IPS DF 6.9 (cell line): ENCODE results near the gene METTL26.

Source experiments
- DNase-seq: peaks from one replicate; pipeline ENCODE4 v3.0.0-alpha.2; 2013; ENCODE audit warnings: low read depth, low spot score
- H3K27ac ChIP-seq: one replicate; pipeline ENCODE4 v1.5.1; 2013; ENCODE audit warnings: low read length, control low read depth
- H3K27me3 ChIP-seq: 2 replicates; pipeline ENCODE4 v1.6.1; 2013; ENCODE audit warnings: mild to moderate bottlenecking, low read length; ENCODE audit not compliant: control insufficient read depth, insufficient read depth
- H3K36me3 ChIP-seq: 2 replicates; pipeline ENCODE4 v1.6.1; 2013; ENCODE audit warnings: low read length; ENCODE audit not compliant: control insufficient read depth, insufficient read depth
- H3K4me1 ChIP-seq: 2 replicates; pipeline ENCODE4 v1.6.1; 2013; ENCODE audit warnings: low read length; ENCODE audit not compliant: control insufficient read depth, insufficient read depth
- H3K4me3 ChIP-seq: 2 replicates; pipeline ENCODE4 v1.5.1; 2013; ENCODE audit warnings: mild to moderate bottlenecking, low read length
- H3K9me3 ChIP-seq: 2 replicates; pipeline ENCODE4 v1.6.1; 2013; ENCODE audit warnings: low read length, inconsistent platforms; ENCODE audit not compliant: control insufficient read depth, insufficient read depth
- WGBS: extraction: QIAGEN DNeasy Blood & Tissue Kit; methylation state at CpG from one replicate; pipeline ENCODE4 v1.1.7; 2013; ENCODE audit warnings: mixed read lengths, missing lambda C conversion rate; ENCODE audit not compliant: insufficient read length, insufficient coverage; 5-methylcytosine and 5-hydroxymethylcytosine counted together

METTL26 gene

GRCh38 chr16:629185-629832 is 6.8 kb downstream of the METTL26 start:
- DNase-seq, result no peak
- Histone ChIP-seq H3K27me3 (no peaks in the 10 kb centered on the region), H3K36me3 (peaks cover 17% of the 10 kb centered on the region), H3K27ac (no peak overlapping the region), H3K9me3 (no peaks in the 10 kb centered on the region), H3K4me1 (peaks cover 12% of the 10 kb centered on the region), H3K4me3 (no peak overlapping the region)
- WGBS, result no CpG with 5 or more reads among the region's 29 CpGs

DNA sequence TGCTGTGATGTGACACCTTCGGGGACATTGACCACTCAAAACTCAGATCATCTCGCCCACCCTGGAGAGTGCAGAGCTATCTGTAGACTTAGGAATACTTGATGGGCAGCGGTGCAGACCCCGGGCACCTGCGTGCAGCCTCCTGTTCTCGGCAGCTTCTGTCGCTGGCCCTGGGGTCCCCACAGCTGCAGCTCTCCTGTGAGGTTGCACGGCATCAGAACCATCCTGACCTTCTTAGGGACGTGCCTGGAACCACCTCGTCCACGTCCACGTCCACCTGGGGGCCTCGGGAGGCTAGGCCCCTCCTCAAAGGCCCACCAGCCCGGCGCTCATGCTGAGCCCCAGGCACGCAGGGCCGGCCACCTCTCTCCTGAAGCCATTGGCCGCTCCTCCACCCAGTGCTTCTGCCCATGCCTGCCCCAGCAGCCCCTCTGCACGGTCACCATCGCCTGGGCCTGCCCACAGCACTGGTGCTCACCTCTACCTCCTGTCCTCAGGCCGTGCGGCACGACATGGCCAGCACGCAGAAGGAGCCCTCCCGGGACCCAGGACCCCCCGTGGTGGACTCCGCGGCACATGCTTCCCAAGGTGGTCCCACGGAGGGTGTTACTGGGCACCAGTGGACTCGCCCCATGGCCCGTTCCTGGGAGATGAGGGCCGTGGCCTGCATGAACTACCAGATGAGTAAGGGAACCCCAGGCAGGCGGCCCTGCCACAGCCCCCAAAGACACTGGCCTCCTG is 7.6 kb downstream of the METTL26 start:
- Histone ChIP-seq H3K4me1 (peaks cover 12% of the 10 kb centered on the region), H3K27ac (no peak overlapping the region), H3K36me3 (peaks cover 10% of the 10 kb centered on the region; the same call in 1 of the 2 replicates), H3K9me3 (no peaks in the 10 kb centered on the region), H3K27me3 (no peaks in the 10 kb centered on the region), H3K4me3 (no peak overlapping the region)
- WGBS, result no CpG with 5 or more reads among the region's 33 CpGs
- no peak for DNase-seq

- peaks cover 2% of the 10 kb centered on the region; the same call in 1 of the 2 replicates for H3K36me3 ChIP-seq
- H3K4me1 ChIP-seq, result peaks cover 12% of the 10 kb centered on the region
- WGBS, result no CpG with 5 or more reads among the region's 50 CpGs
- no peak overlapping the region for H3K27ac ChIP-seq
- no peak overlapping the region for H3K4me3 ChIP-seq
- H3K27me3 ChIP-seq, result no peaks in the 10 kb centered on the region
- no peak for DNase-seq
- H3K9me3 ChIP-seq, result no peaks in the 10 kb centered on the region
Observed at GRCh38 chr16:627454-628239, 8.5 kb downstream of the METTL26 start.

GRCh38 chr16:626787-627453 is 9.2 kb downstream of the METTL26 start:
- DNase-seq, result no peak
- Histone ChIP-seq H3K27ac (no peak overlapping the region), H3K27me3 (no peaks in the 10 kb centered on the region), H3K36me3 (0 out of 2 replicates have a peak, but pooled peaks cover 2% of the 10 kb centered on the region), H3K4me1 (peaks cover 12% of the 10 kb centered on the region), H3K9me3 (no peaks in the 10 kb centered on the region), H3K4me3 (no peak overlapping the region)
- WGBS, result no CpG with 5 or more reads among the region's 29 CpGs

GRCh38 chr16:625977-626765 is 9.9 kb downstream of the METTL26 start:
- Histone ChIP-seq H3K4me1 (peaks cover 12% of the 10 kb centered on the region), H3K27ac (no peak overlapping the region), H3K9me3 (no peaks in the 10 kb centered on the region), H3K36me3 (0 out of 2 replicates have a peak, but pooled peaks cover 2% of the 10 kb centered on the region), H3K4me3 (no peak overlapping the region), H3K27me3 (no peaks in the 10 kb centered on the region)
- no CpG with 5 or more reads among the region's 35 CpGs for WGBS
- DNase-seq, result no peak

GRCh38 chr16:625117-625976 is 10.8 kb downstream of the METTL26 start:
- H3K9me3 ChIP-seq, result no peaks in the 10 kb centered on the region
- H3K27me3 ChIP-seq, result no peaks in the 10 kb centered on the region
- H3K4me3 ChIP-seq, result no peak overlapping the region
- no peak for DNase-seq
- H3K4me1 ChIP-seq, result peaks cover 11% of the 10 kb centered on the region
- H3K36me3 ChIP-seq, result 0 out of 2 replicates have a peak, but pooled peaks cover 2% of the 10 kb centered on the region
- H3K27ac ChIP-seq, result no peak overlapping the region
- WGBS, result no CpG with 5 or more reads among the region's 37 CpGs

DNA sequence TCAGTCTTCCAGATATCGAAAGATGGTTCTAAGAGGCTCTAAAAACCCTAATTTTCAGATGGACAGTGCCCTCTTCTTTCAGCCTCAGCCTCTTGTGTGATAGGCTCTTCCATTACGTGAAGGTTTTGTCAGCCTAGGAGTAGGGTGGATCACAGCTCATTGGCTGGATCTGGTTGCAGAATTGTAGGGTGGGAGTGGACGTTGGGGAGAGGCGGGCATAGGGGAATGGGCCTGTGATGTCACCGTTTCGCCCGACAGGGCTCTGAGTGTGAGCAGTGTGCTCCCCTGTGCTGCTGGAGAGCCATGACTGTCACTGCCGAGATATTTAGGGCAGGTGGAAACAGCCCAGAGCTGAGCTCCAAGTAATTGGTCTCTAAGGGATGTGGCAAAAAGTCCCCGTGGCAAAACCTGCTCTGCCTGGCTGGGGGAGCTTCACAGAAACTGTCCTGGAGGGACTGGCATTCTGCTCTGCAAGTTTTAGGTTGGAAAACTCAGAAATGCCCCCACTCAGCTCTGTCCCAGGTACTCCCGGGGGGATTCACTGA is 11.5 kb downstream of the METTL26 start:
- no peak overlapping the region for H3K4me3 ChIP-seq
- no peak overlapping the region for H3K27ac ChIP-seq
- no peaks in the 10 kb centered on the region for H3K27me3 ChIP-seq
- 0 out of 2 replicates have a peak, but pooled peaks cover 2% of the 10 kb centered on the region for H3K36me3 ChIP-seq
- H3K4me1 ChIP-seq, result peaks cover 5% of the 10 kb centered on the region
- no CpG with 5 or more reads among the region's 10 CpGs for WGBS
- H3K9me3 ChIP-seq, result no peaks in the 10 kb centered on the region
- DNase-seq, result no peak

DNA sequence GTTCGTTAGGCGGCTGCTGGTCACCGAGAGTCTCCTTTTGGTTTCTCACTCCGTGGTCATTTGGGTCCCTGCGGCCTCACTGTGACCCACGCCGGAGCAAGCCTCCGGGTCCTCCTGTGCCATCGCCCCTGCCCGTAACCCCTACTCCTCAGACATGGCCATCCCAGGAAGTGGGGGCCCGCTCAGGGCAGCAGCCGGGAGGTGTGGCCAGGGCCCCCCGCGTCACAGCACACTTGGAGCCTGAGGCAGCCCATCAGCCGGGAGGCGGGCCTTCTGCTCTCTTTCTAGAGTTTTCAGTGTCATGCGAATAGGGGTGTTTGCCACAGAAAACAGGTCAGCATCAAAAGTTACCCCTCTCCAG is 13.2 kb downstream of the METTL26 start:
- Histone ChIP-seq H3K36me3 (no peaks in the 10 kb centered on the region), H3K4me3 (no peak overlapping the region), H3K27ac (no peak overlapping the region), H3K4me1 (peaks cover 3% of the 10 kb centered on the region; the same call in 1 of the 2 replicates), H3K9me3 (no peaks in the 10 kb centered on the region), H3K27me3 (no peaks in the 10 kb centered on the region)
- no peak for DNase-seq
- no CpG with 5 or more reads among the region's 17 CpGs for WGBS

DNA sequence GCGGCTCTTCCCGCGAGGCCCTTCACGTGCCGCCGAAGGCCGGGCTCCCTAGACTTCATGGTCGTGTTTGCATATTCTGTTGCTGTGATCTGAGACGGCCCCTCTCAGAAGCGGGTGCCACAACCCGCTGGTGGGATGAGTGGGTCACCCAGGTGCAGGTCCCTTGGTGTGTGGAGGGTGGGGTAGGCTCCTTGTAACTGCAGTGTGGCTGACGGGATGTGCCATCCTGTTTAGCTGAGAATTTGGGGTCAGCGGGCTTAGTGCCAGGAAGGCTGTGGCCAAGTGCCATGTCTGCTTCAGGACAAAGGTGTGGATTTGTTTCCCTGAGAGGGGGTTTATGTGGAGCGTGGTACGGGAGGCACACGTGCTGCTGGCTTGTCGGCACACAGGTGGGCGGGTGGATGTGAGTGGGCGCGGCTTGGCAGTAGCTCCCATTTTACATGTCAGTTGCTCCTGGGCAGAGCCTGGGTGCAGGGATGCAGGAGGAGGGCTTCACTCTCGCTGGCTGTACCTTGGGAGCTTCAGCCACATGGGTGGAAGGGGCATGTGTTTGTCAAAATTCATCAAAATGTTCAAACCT is 14.5 kb downstream of the METTL26 start:
- WGBS, result no CpG with 5 or more reads among the region's 21 CpGs
- no peaks in the 10 kb centered on the region for H3K27me3 ChIP-seq
- no peak for DNase-seq
- no peaks in the 10 kb centered on the region for H3K36me3 ChIP-seq
- H3K9me3 ChIP-seq, result no peaks in the 10 kb centered on the region
- H3K27ac ChIP-seq, result no peak overlapping the region
- no peaks in the 10 kb centered on the region for H3K4me1 ChIP-seq
- no peak overlapping the region for H3K4me3 ChIP-seq
